ENCODE measurements around the gene DNAH14.
"Not testable (repeated sequence)": the region's sequence is repeated elsewhere in the genome, so short reads cannot be mapped to it uniquely, and the experiment has no call there.

Gene DNAH14

GRCh38 chr1:224938652-224939051 is 9.2 kb downstream of the DNAH14 start:
- H3K4me3 ChIP-seq (ENCODE audit: low read depth, low read length) = no peak overlapping the region
- TF ChIP-seq, protein P1, sequence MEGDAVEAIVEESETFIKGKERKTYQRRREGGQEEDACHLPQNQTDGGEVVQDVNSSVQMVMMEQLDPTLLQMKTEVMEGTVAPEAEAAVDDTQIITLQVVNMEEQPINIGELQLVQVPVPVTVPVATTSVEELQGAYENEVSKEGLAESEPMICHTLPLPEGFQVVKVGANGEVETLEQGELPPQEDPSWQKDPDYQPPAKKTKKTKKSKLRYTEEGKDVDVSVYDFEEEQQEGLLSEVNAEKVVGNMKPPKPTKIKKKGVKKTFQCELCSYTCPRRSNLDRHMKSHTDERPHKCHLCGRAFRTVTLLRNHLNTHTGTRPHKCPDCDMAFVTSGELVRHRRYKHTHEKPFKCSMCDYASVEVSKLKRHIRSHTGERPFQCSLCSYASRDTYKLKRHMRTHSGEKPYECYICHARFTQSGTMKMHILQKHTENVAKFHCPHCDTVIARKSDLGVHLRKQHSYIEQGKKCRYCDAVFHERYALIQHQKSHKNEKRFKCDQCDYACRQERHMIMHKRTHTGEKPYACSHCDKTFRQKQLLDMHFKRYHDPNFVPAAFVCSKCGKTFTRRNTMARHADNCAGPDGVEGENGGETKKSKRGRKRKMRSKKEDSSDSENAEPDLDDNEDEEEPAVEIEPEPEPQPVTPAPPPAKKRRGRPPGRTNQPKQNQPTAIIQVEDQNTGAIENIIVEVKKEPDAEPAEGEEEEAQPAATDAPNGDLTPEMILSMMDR (IDR thresholded peaks at IDR 0.05; ENCODE audit: borderline replicate concordance, insufficient read depth, low read depth, low read length) = no peak

GRCh38 chr1:224939844-224940425 is 10.5 kb downstream of the DNAH14 start:
- no peak overlapping the region for H3K4me3 ChIP-seq (ENCODE audit: low read depth, low read length)
- TF ChIP-seq, protein P1 (IDR thresholded peaks at IDR 0.05; ENCODE audit: borderline replicate concordance, insufficient read depth, low read depth, low read length) = no peak

- not testable (repeated sequence) for H3K4me3 ChIP-seq (ENCODE audit: low read depth, low read length)
Measured at GRCh38 chr1:224940735-224941134, 11.3 kb downstream of the DNAH14 start.

DNA sequence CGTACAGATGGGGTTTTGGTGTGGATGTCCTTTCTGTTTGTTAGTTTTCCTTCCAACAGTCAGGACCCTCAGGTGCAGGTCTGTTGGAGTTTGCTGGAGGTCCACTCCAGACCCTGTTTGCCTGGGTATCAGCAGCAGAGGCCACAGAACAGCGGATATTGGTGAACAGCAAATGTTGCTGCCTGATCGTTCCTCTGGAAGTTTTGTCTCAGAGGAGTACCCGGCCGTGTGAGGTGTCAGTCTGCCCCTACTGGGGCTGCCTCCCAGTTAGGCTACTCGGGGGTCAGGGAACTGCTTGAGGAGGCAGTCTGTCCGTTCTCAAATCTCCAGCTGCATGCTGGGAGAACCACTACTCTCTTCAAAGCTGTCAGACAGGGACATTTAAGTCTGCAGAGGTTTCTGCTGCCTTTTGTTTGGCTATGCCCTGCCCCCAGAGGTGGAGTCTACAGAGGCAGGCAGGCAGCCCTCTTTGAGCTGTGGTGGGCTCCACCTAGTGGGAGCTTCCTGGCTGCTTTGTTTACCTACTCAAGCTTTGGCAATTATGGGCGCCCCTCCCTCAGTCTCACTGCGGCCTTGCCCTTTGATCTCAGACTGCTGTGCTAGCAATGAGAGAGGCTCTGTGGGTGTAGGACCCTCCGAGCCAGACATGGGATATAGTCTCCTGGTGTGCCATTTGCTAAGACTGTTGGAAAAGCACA is 16.3 kb downstream of the DNAH14 start:
- not testable (repeated sequence) for H3K4me3 ChIP-seq (ENCODE audit: low read depth, low read length)

- not testable (repeated sequence) for H3K4me3 ChIP-seq (ENCODE audit: low read depth, low read length)
Measured at GRCh38 chr1:224946349-224946691, 16.8 kb downstream of the DNAH14 start.

DNA sequence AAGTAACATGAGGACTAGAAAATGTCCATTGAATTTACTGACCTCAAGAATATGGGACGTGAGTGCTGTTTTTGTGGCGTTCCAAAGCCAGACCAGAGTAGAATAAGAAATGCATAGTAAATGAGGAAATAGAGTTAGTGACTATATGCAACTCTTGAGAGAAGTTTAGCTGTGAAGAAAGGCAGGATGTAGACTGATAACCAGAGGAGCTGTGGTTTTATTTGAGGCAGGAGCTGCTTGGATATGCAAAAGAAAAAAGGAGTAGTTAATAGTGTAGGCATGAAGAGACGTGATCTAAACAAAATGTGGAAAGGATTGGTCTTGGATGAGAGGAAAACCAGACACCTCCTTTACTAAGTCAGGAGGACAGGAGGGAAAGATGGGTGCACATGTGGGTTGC is 28.2 kb downstream of the DNAH14 start:
- H3K4me3 ChIP-seq (ENCODE audit: low read depth, low read length) = no peak overlapping the region
- TF ChIP-seq, protein P1 (IDR thresholded peaks at IDR 0.05; ENCODE audit: borderline replicate concordance, insufficient read depth, low read depth, low read length) = no peak

DNA sequence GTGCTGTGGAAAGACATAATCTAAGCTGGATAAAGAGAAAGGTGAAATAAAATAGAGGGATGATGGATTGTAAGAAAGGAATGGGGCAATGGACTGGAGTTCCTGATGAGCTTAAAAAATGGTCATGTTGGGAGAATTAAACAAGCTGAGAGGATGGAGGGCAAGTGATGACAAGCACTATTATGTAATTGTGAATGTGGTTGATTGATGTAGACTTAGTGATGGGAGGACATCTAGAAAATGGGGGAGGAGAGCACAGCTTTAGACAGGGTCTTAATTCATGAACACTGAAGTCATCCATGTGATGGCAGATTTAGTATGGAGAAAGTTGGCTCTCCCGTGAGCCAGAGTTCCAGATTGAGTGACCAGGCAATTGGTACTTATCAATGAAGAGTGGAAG is 29.0 kb downstream of the DNAH14 start:
- TF ChIP-seq, protein P1 (IDR thresholded peaks at IDR 0.05; ENCODE audit: borderline replicate concordance, insufficient read depth, low read depth, low read length) = no peak
- no peak overlapping the region for H3K4me3 ChIP-seq (ENCODE audit: low read depth, low read length)

DNA sequence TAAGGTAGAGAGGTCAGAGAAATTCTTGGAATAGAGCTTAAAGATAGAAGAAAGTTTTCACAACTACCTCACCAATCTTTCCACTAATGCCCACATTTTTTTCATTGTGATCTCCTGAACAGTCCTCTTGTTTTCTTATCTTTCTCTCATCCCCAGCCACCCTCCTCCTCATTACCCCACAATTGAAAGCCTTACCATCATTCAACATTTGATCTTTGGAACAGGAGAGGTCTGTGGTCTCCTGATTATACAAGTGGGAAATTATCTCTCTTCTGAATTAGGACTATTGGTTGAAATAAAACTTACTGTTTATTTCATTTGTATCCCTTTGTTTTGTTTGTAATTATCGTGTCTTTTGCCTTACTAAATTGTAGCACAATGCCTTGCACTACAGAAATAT is 29.6 kb downstream of the DNAH14 start:
- TF ChIP-seq, protein P1 (IDR thresholded peaks at IDR 0.05; ENCODE audit: borderline replicate concordance, insufficient read depth, low read depth, low read length) = no peak
- H3K4me3 ChIP-seq (ENCODE audit: low read depth, low read length) = no peak overlapping the region

GRCh38 chr1:224959656-224960055 is 30.2 kb downstream of the DNAH14 start:
- no peak overlapping the region for H3K4me3 ChIP-seq (ENCODE audit: low read depth, low read length)
- TF ChIP-seq, protein P1 (IDR thresholded peaks at IDR 0.05; ENCODE audit: borderline replicate concordance, insufficient read depth, low read depth, low read length) = no peak
